Natural killer cell (primary cell): ENCODE measurements around the gene ABR. TPM values are rescaled to one million over a fixed set of nuclear protein-coding genes. Genes with fewer than 3 reads are reported as not detected.
"Not testable (repeated sequence)": the region's sequence is repeated elsewhere in the genome, so short reads cannot be mapped to it uniquely, and the experiment has no call there.

ENCODE experiments used
- ATAC-seq, 3 donors: fragments of 150-1000 bp in 2 of 3; fragments of 200-7000 bp in 1 of 3; cut with Tn5 transposase; 1 replicate in 1 of 3; 2 replicates in 2 of 3; pipeline ENCODE4 v1.10.0; 2021; ENCODE audit warnings: mild to moderate bottlenecking in 2 of 3, moderate library complexity in 2 of 3
- DNase-seq, 2 donors: peaks; one replicate each; pipeline versions ENCODE4 v3.0.0 to v3.0.0-alpha.2; 2013 to 2021; ENCODE audit warnings: mixed read lengths in 1 of 2
- H3K27ac ChIP-seq: one replicate; pipeline ENCODE4 v1.5.1; 2013; ENCODE audit warnings: mild to moderate bottlenecking, low read length
- H3K27me3 ChIP-seq: one replicate; pipeline ENCODE4 v1.6.1; 2013; ENCODE audit warnings: low read length; ENCODE audit not compliant: control insufficient read depth, insufficient read depth
- H3K36me3 ChIP-seq: one replicate; pipeline ENCODE4 v1.6.1; 2013; ENCODE audit warnings: low read length; ENCODE audit not compliant: control insufficient read depth, insufficient read depth
- H3K4me1 ChIP-seq: one replicate; pipeline ENCODE4 v1.6.1; 2013; ENCODE audit warnings: low read length; ENCODE audit not compliant: control insufficient read depth, insufficient read depth
- H3K4me3 ChIP-seq: one replicate; pipeline ENCODE4 v1.5.1; 2013; ENCODE audit warnings: low read length
- H3K9me3 ChIP-seq: one replicate; pipeline ENCODE4 v1.6.1; 2013; ENCODE audit warnings: low read length; ENCODE audit not compliant: control insufficient read depth, insufficient read depth
- H3K27ac Mint-ChIP-seq, 2 donors: one replicate each; pipeline ENCODE4 v1.8.0; 2022; ENCODE audit warnings: mild to moderate bottlenecking in 2 of 2, mixed read lengths in 2 of 2, moderate library complexity in 1 of 2
- H3K27me3 Mint-ChIP-seq, 2 donors: one replicate each; pipeline ENCODE4 v1.8.0; 2022; ENCODE audit warnings: low read depth in 2 of 2, mixed read lengths in 2 of 2
- H3K36me3 Mint-ChIP-seq: one replicate; pipeline ENCODE4 v1.8.0; 2022; ENCODE audit warnings: mixed read lengths
- H3K4me1 Mint-ChIP-seq, 2 donors: one replicate each; pipeline ENCODE4 v1.8.0; 2022; ENCODE audit warnings: mixed read lengths in 2 of 2
- H3K4me3 Mint-ChIP-seq: one replicate; pipeline ENCODE4 v1.8.0; 2022; ENCODE audit warnings: mild to moderate bottlenecking, moderate library complexity, mixed read lengths
- H3K9me3 Mint-ChIP-seq, 2 donors: one replicate each; pipeline ENCODE4 v1.8.0; 2022; ENCODE audit warnings: mixed read lengths in 2 of 2
- WGBS: methylation state at CpG from one replicate; pipeline ENCODE4 v1.1.7; 2013; ENCODE audit warnings: missing lambda C conversion rate; ENCODE audit not compliant: insufficient coverage; 5-methylcytosine and 5-hydroxymethylcytosine counted together
- intact Hi-C: fragments of 100-400 bp; cut with micrococcal nuclease; formaldehyde crosslinking; loops from one replicate; pipeline ENCODE4 v1.14.2; 2022
- total RNA-seq, 4 donors: library from RNA; stranded (reverse); fragments of 120-200 nt in 1 of 4; gene quantifications; one replicate each; pipeline versions ENCODE4 v1.2.3 to v1.2.4, GENCODE V29; 2013 to 2022
- TF ChIP-seq, protein P1 (sequence below): fragments of 200-600 bp; IDR thresholded peaks from one replicate; pipeline ENCODE4 v1.8.0; 2022; ENCODE audit warnings: antibody characterized with exemption

Gene ABR
- total RNA-seq, 3 donors from 2014 or later (not counting 1 experiment from before 2014, with no cell fraction given), result 155 to 215 (median 163) TPM

DNA sequence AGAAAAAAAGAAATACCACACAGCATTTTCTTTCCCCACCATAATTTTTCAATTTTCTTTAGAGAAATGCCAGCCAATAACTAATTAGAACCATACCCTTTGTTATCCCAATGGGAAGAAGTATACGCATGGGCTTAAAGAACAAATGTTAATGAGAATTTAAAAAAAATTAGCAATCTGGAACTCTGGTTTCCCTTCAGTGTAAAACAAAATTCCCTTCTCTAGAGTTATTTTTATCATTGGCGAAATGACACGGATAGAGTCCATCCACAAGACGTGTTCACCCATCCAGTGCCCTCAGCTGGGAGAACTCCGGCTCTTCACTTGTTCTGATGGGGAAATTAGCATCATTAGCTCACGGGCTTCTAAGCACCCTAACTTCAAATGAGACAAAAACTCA, 203.5 kb downstream of the ABR start:
- H3K4me1 ChIP-seq, result peaks cover 21% of the 10 kb centered on the region
- peaks cover 27% of the 10 kb centered on the region for H3K27me3 ChIP-seq
- no peaks in the 10 kb centered on the region for H3K9me3 Mint-ChIP-seq
- H3K4me3 ChIP-seq, result no peak overlapping the region
- H3K36me3 Mint-ChIP-seq, result no peaks in the 10 kb centered on the region
- no peaks in the 10 kb centered on the region for H3K36me3 ChIP-seq
- intact Hi-C loops, result no loop called here
- H3K9me3 ChIP-seq, result no peaks in the 10 kb centered on the region
- DNase-seq, result no peak
- peaks cover 11 to 16% of the 10 kb centered on the region in 2 donors for H3K4me1 Mint-ChIP-seq
- H3K27me3 Mint-ChIP-seq, result peaks cover 25 to 42% of the 10 kb centered on the region in 2 donors
- no peak for ATAC-seq
- TF ChIP-seq, protein P1, sequence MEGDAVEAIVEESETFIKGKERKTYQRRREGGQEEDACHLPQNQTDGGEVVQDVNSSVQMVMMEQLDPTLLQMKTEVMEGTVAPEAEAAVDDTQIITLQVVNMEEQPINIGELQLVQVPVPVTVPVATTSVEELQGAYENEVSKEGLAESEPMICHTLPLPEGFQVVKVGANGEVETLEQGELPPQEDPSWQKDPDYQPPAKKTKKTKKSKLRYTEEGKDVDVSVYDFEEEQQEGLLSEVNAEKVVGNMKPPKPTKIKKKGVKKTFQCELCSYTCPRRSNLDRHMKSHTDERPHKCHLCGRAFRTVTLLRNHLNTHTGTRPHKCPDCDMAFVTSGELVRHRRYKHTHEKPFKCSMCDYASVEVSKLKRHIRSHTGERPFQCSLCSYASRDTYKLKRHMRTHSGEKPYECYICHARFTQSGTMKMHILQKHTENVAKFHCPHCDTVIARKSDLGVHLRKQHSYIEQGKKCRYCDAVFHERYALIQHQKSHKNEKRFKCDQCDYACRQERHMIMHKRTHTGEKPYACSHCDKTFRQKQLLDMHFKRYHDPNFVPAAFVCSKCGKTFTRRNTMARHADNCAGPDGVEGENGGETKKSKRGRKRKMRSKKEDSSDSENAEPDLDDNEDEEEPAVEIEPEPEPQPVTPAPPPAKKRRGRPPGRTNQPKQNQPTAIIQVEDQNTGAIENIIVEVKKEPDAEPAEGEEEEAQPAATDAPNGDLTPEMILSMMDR, result no peak
- H3K27ac ChIP-seq, result no peak overlapping the region
- H3K4me3 Mint-ChIP-seq, result no peak overlapping the region
- H3K27ac Mint-ChIP-seq, result no peak overlapping the region
- whole genome bisulfite sequencing, result 85% methylated on average over 5 of the region's 6 CpGs

DNA sequence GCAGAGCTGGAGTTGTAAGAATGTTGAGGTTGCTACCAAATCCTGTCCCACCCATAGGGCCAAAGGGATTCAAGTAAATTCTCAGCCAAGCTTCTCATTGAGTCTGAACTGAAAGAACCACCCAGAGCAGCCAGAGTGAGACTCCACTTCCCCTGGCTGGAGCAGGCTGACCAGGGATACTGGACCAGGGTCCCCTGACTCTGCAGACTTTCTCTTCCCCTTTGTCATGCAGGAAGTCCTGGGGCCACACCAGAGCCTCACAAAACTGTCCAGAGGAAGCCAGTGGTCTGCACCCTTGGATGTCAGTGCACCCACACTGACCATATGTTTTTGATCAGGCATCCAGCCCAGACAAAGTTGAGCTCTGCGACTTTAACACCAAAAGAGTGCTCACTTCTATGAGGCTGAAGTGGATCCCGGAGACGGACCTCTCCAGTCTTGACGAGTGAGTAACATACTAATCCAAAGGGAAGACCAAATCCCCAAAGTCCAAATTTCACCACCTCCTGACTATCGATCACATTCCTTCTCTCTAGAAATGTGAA, 204.3 kb downstream of the ABR start:
- Mint-ChIP-seq H3K36me3 (no peaks in the 10 kb centered on the region), H3K9me3 (no peaks in the 10 kb centered on the region), H3K4me1 (peaks cover 6 to 11% of the 10 kb centered on the region in 2 donors), H3K4me3 (no peak overlapping the region), H3K27me3 (peaks cover 25 to 42% of the 10 kb centered on the region in 2 donors), H3K27ac (no peak overlapping the region)
- 73% methylated on average over 5 of the region's 5 CpGs for WGBS
- no peak for DNase-seq
- H3K36me3 ChIP-seq, result no peaks in the 10 kb centered on the region
- no peaks in the 10 kb centered on the region for H3K9me3 ChIP-seq
- ATAC-seq, result no peak
- TF ChIP-seq, protein P1, result no peak
- no peak overlapping the region for H3K4me3 ChIP-seq
- H3K4me1 ChIP-seq, result peaks cover 14% of the 10 kb centered on the region
- peaks cover 27% of the 10 kb centered on the region for H3K27me3 ChIP-seq
- H3K27ac ChIP-seq, result no peak overlapping the region
- intact Hi-C loops, result no loop called here

DNA sequence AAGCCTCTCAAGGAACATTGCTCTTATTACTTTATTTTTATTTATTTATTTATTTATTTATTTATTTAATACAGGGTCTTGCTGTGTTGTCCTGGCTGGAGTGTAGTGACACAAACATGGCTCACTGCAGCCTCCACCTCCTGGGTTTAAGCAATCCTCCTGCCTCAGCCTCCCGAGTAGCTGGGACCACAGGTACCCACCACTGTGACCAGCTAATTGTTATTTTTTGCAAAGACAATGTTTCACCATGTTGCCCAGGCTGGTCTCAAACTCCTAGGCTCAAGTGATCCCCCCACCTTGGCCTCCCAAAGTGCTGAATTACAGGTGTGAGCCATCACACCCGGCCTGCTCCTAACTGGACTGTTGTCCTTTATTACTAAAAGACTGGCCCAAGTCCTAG, 205.0 kb downstream of the ABR start:
- H3K9me3 Mint-ChIP-seq, H3K27ac Mint-ChIP-seq, intact Hi-C loops, H3K9me3 ChIP-seq, H3K36me3 Mint-ChIP-seq, DNase-seq, H3K4me3 Mint-ChIP-seq, H3K27ac ChIP-seq, ATAC-seq, H3K36me3 ChIP-seq, H3K4me1 Mint-ChIP-seq, H3K4me1 ChIP-seq, H3K4me3 ChIP-seq: not testable (repeated sequence)
- H3K27me3 ChIP-seq, result peaks cover 27% of the 10 kb centered on the region
- peaks cover 28 to 45% of the 10 kb centered on the region in 2 donors for H3K27me3 Mint-ChIP-seq
- 88% methylated on average over 2 of the region's 2 CpGs for WGBS

DNA sequence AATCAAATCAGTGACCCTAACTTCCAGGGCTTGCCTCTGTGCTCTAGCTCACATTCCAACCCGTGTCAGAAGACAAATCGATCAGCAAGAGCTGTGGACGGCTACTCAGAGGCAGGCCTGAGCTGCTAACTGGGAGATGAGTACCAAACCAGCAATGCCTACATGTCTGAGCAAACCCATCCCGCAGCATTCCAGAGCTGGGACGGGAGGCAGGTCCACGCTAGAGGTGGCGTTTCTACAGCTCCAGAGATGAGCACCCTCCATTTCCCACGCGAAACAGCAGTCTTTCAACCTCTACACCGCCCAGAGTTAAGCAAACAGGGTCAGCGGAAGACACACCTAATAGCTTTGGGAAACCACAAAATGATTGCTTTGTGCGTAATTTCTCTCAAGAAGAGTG, 206.7 kb downstream of the ABR start:
- H3K36me3 ChIP-seq, result no peaks in the 10 kb centered on the region
- no peak overlapping the region for H3K27ac Mint-ChIP-seq
- WGBS, result 83% methylated on average over 12 of the region's 12 CpGs
- no peaks in the 10 kb centered on the region for H3K4me1 ChIP-seq
- H3K27me3 Mint-ChIP-seq, result peaks cover 31 to 57% of the 10 kb centered on the region in 2 donors
- no peak overlapping the region for H3K4me3 ChIP-seq
- H3K9me3 ChIP-seq, result no peaks in the 10 kb centered on the region
- peaks cover 24% of the 10 kb centered on the region for H3K27me3 ChIP-seq
- TF ChIP-seq, protein P1, result no peak
- intact Hi-C loops, result no loop called here
- no peaks in the 10 kb centered on the region for H3K36me3 Mint-ChIP-seq
- H3K4me3 Mint-ChIP-seq, result no peak overlapping the region
- peaks cover 2% of the 10 kb centered on the region in 2 donors for H3K4me1 Mint-ChIP-seq
- ATAC-seq (no peak), DNase-seq (no peak)
- H3K9me3 Mint-ChIP-seq, result no peaks in the 10 kb centered on the region
- H3K27ac ChIP-seq, result no peak overlapping the region

DNA sequence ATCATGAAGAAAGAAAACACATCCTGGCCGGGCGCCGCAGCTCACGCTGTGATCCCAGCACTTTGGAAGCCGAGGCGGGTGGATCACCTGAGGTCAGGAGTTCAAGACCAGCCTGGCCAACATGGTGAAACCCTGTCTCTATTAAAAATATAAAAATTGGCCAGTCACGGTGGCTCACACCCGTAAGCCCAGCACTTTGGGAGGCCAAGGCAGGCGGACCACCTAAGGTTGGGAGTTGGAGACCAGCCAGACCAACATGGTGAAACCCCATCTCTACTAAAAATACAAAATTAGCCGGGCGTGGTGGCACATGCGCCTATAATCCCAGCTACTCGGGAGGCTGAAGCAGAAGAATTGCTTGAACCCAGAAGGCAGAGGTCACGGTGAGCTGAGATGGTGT, 207.9 kb downstream of the ABR start:
- H3K4me3 ChIP-seq, H3K9me3 ChIP-seq, H3K36me3 ChIP-seq, H3K4me1 ChIP-seq, H3K4me1 Mint-ChIP-seq, DNase-seq, ATAC-seq, H3K27ac Mint-ChIP-seq, H3K4me3 Mint-ChIP-seq, H3K27ac ChIP-seq, H3K9me3 Mint-ChIP-seq, H3K36me3 Mint-ChIP-seq, intact Hi-C loops: not testable (repeated sequence)
- H3K27me3 Mint-ChIP-seq, result peaks cover 25 to 59% of the 10 kb centered on the region in 2 donors
- H3K27me3 ChIP-seq, result peaks cover 13% of the 10 kb centered on the region
- WGBS, result 92% methylated on average over 14 of the region's 14 CpGs
